Spleen (tissue), 7 donors: ENCODE measurements around the gene CCDC149.

ENCODE experiments used
- POLR2A ChIP-seq, 3 donors: fragments of 450-650 bp; IDR thresholded peaks; one replicate each; pipeline ENCODE4 v1.5.1; 2017; ENCODE audit warnings: antibody characterized with exemption in 3 of 3, mild to moderate bottlenecking in 1 of 3
- TF ChIP-seq, protein P1 (sequence below), 11 experiments: fragments of 200-600 bp in 7 of 11; fragments of 450-650 bp in 4 of 11; sonication (generic) in 4 of 11; IDR thresholded peaks in 8 of 11; conservative IDR thresholded peaks in 3 of 11; 1 replicate in 7 of 11; 2 replicates in 4 of 11; pipeline versions ENCODE4 v1.4.0 to v1.8.0; 2016 to 2021; ENCODE audit warnings: antibody characterized with exemption in 11 of 11, inconsistent platforms in 4 of 11, mild to moderate bottlenecking in 1 of 11
- donor health status: DM: no; HTN: no; CAD: no; lungs with moderate emphysema.
- donor health status: DM: no; HTN: no; CAD: no.
- donor health status: DM: no; HTN: no; CAD: no.

DNA sequence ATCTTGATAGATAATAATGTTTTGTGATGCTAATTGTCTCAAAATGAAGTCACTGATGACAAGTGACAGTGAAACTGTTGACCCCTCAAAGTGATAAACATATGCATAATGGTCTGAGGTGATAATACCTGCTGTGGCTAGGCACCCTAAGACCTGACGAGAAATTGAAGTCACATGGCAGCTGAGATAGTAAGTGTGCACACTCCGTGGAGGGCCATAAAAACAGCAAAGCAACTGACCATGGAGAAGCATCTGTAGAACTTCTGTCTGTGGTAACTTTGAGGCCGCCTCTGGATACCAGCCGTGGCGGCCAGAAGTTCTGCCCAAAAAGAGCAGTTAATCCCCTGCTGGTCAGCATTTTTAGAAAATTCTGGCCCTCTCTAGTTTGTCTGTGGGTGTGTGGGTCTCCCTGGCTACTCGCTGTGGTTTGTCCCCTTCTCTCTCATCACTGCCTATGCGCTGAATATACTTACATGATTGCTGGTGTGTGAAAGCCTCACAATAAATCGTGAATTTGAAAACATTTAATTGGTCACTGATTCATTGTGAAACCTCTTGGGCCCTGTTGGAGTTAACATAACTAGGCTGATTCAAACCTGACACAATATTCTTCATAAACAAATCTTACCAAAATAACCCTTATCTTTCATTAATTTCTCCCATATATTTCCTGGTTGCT, 50.6 kb downstream of the CCDC149 start:
- TF ChIP-seq, protein P1, sequence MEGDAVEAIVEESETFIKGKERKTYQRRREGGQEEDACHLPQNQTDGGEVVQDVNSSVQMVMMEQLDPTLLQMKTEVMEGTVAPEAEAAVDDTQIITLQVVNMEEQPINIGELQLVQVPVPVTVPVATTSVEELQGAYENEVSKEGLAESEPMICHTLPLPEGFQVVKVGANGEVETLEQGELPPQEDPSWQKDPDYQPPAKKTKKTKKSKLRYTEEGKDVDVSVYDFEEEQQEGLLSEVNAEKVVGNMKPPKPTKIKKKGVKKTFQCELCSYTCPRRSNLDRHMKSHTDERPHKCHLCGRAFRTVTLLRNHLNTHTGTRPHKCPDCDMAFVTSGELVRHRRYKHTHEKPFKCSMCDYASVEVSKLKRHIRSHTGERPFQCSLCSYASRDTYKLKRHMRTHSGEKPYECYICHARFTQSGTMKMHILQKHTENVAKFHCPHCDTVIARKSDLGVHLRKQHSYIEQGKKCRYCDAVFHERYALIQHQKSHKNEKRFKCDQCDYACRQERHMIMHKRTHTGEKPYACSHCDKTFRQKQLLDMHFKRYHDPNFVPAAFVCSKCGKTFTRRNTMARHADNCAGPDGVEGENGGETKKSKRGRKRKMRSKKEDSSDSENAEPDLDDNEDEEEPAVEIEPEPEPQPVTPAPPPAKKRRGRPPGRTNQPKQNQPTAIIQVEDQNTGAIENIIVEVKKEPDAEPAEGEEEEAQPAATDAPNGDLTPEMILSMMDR (IDR thresholded peaks at IDR 0.05 in 8 of 11, conservative IDR thresholded peaks at IDR 0.05 in 3 of 11), result no peak
- no peak for TF ChIP-seq POLR2A (IDR thresholded peaks at IDR 0.05)
